Astrocyte (in vitro differentiated cells and primary cell): Measurements from ENCODE around the gene POLR2M.

ENCODE experiments used
- EZH2 ChIP-seq: IDR thresholded peaks from 2 replicates; pipeline ENCODE4 v1.6.1; 2012; ENCODE audit warnings: mild to moderate bottlenecking, low read length, inconsistent platforms; ENCODE audit not compliant: insufficient read depth
- TF ChIP-seq, protein P1 (sequence below): IDR thresholded peaks from 2 replicates; pipeline ENCODE4 v1.5.1; 2011; ENCODE audit warnings: low read depth, mild to moderate bottlenecking, inconsistent platforms, low read length, moderate library complexity; ENCODE audit not compliant: insufficient read depth

DNA sequence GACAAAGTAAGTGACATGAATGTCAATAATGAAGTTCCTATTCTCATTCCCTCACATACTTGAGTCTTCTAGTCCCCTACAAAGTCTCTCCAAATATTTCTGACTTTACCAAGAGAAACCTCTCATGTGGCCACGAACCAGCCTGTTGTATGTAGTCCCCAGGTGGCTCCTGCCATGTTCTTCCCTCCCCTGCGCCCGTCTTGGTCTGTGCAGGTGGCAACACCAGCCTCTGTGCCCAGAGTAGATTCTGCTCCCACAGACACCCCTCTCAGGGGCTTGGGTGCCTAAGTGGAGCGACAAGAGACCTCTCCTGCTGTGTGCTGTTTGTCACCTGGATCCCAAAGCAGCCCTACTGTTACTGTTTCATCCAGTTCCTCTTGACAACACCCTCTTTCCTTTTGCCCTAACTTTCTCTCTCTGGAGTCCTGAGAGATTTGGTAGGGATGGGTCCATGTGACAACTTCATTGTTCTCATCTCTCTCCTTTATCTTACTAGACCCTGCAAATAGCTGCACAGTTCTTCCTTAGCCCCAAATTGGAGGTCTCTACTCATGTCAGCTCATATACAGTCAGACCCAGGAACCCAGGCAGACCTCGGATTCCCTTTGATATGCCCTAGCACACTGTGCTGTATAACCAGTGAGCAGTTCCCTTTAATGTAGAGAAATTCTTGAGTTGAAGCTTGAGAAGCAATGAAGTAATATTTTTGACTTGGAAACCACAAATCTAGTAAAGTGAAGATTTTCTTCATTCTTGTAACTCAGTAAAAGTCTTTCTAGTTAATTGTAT, 56.9 kb downstream of the POLR2M start:
- TF ChIP-seq, protein P1, sequence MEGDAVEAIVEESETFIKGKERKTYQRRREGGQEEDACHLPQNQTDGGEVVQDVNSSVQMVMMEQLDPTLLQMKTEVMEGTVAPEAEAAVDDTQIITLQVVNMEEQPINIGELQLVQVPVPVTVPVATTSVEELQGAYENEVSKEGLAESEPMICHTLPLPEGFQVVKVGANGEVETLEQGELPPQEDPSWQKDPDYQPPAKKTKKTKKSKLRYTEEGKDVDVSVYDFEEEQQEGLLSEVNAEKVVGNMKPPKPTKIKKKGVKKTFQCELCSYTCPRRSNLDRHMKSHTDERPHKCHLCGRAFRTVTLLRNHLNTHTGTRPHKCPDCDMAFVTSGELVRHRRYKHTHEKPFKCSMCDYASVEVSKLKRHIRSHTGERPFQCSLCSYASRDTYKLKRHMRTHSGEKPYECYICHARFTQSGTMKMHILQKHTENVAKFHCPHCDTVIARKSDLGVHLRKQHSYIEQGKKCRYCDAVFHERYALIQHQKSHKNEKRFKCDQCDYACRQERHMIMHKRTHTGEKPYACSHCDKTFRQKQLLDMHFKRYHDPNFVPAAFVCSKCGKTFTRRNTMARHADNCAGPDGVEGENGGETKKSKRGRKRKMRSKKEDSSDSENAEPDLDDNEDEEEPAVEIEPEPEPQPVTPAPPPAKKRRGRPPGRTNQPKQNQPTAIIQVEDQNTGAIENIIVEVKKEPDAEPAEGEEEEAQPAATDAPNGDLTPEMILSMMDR = no peak
- no peak for TF ChIP-seq EZH2
